ENCODE results near the gene IFNAR2.

The IFNAR2 gene

DNA sequence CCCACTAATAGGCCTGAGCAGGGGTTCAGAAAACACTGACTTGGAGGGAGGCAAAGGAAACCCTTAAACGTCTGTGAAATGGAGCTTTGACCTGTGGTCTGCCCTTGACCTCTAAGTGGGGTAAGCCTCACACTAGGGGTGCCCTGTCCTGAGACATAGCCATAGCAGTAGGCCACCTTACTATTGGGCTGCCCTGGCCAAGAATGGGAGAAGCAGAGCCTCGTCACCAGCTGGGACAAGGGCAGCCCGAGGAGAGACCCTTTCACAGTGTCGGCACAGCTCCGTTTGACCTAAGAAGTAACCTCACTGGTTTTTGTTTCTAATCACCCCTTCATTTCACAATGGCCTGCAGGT, 26.4 kb upstream of the IFNAR2 start:
- CTCF ChIA-PET: no interaction called here
- POLR2A ChIA-PET: no interaction called here
- TF ChIP-seq SP1 (IDR thresholded peaks at IDR 0.05): no peak
- TF ChIP-seq TARDBP (IDR thresholded peaks at IDR 0.05): no peak
- no peak for TF ChIP-seq LEF1 (IDR thresholded peaks at IDR 0.05; ENCODE audit: borderline replicate concordance)
- no peak for TF ChIP-seq FOXK2 (IDR thresholded peaks at IDR 0.05)
- no peak for TF ChIP-seq ELF4 (IDR thresholded peaks at IDR 0.05)
- TF ChIP-seq ZNF384 (IDR thresholded peaks at IDR 0.05): no peak
- TF ChIP-seq FOXM1 (IDR thresholded peaks at IDR 0.05; ENCODE audit: borderline replicate concordance): no peak
- TF ChIP-seq L3MBTL2 (conservative IDR thresholded peaks at IDR 0.05): no peak
- no peak for TF ChIP-seq SUZ12 (IDR thresholded peaks at IDR 0.05)
- TF ChIP-seq NFRKB (IDR thresholded peaks at IDR 0.05): no peak
- no peak for DNase-seq (ENCODE audit: extremely low spot score)

- TF ChIP-seq FOXM1 (IDR thresholded peaks at IDR 0.05; ENCODE audit: borderline replicate concordance) (no peak), ZNF384 (IDR thresholded peaks at IDR 0.05) (no peak), BHLHE40 (IDR thresholded peaks at IDR 0.05; ENCODE audit: borderline replicate concordance) (no peak), SP1 (IDR thresholded peaks at IDR 0.05) (no peak), CTBP1 (IDR thresholded peaks at IDR 0.05; ENCODE audit: borderline replicate concordance) (no peak)
- POLR2A ChIA-PET: no interaction called here
- CTCF ChIA-PET: no interaction called here
- DNase-seq (ENCODE audit: extremely low spot score): no peak
These were observed 24.3 kb upstream of the IFNAR2 start for GRCh38 chr21:33205476-33205875.

GRCh38 chr21:33206771-33207281, 22.9 kb upstream of the IFNAR2 start:
- CTCF ChIA-PET: no interaction called here

GRCh38 chr21:33207449-33208149, 22.1 kb upstream of the IFNAR2 start:
- POLR2A ChIA-PET: no interaction called here
- CTCF ChIA-PET: interaction anchor here (0.6 kb wide), 1 partner anchor 514 kb away, joined by 3 read pairs; no protein-coding TSS in a partner anchor
- TF ChIP-seq ARNT (IDR thresholded peaks at IDR 0.05) (no peak), FOXK2 (IDR thresholded peaks at IDR 0.05) (no peak), ZNF384 (IDR thresholded peaks at IDR 0.05) (no peak), TARDBP (IDR thresholded peaks at IDR 0.05) (no peak), FOXM1 (IDR thresholded peaks at IDR 0.05; ENCODE audit: borderline replicate concordance) (no peak), SP1 (IDR thresholded peaks at IDR 0.05) (no peak), HDGF (IDR thresholded peaks at IDR 0.05; ENCODE audit: borderline replicate concordance) (no peak), LEF1 (IDR thresholded peaks at IDR 0.05; ENCODE audit: borderline replicate concordance) (no peak), SUZ12 (IDR thresholded peaks at IDR 0.05) (no peak), ELF4 (IDR thresholded peaks at IDR 0.05) (no peak), FOXA1 (IDR thresholded peaks at IDR 0.05) (no peak), CTBP1 (IDR thresholded peaks at IDR 0.05; ENCODE audit: borderline replicate concordance) (no peak), L3MBTL2 (conservative IDR thresholded peaks at IDR 0.05) (no peak), NFRKB (IDR thresholded peaks at IDR 0.05) (no peak), BHLHE40 (IDR thresholded peaks at IDR 0.05; ENCODE audit: borderline replicate concordance) (no peak)
- TF ChIP-seq, protein P1, sequence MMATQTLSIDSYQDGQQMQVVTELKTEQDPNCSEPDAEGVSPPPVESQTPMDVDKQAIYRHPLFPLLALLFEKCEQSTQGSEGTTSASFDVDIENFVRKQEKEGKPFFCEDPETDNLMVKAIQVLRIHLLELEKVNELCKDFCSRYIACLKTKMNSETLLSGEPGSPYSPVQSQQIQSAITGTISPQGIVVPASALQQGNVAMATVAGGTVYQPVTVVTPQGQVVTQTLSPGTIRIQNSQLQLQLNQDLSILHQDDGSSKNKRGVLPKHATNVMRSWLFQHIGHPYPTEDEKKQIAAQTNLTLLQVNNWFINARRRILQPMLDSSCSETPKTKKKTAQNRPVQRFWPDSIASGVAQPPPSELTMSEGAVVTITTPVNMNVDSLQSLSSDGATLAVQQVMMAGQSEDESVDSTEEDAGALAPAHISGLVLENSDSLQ (IDR thresholded peaks at IDR 0.05): no peak
- no peak for DNase-seq (ENCODE audit: extremely low spot score)

More at GRCh38 chr21:33206771-33207281, 22.9 kb upstream of the IFNAR2 start:
- TF ChIP-seq CTBP1 (IDR thresholded peaks at IDR 0.05; ENCODE audit: borderline replicate concordance) (no peak), FOXM1 (IDR thresholded peaks at IDR 0.05; ENCODE audit: borderline replicate concordance) (no peak), ELF4 (IDR thresholded peaks at IDR 0.05) (no peak), LEF1 (IDR thresholded peaks at IDR 0.05; ENCODE audit: borderline replicate concordance) (no peak), ARNT (IDR thresholded peaks at IDR 0.05) (no peak)
- POLR2A ChIA-PET: no interaction called here
- no peak for DNase-seq (ENCODE audit: extremely low spot score)

DNA sequence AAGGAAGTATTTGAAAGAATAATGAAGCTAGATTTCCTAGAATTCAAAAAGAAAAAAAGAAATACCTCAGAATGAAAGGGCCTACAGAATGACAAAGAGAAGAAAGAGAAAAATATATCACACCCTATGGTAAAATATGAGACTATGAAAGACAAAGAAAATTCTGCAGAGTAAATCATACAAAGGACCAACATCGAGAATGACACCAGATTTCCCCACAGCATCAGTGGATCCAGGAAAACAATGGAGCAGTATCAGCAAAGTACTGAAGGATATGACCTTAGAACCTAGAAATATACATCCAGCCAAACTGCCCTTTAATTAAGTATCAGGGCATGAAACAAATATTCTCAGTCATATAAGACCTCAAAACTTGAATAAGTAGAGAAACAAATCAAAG, 21.2 kb upstream of the IFNAR2 start:
- DNase-seq (ENCODE audit: extremely low spot score): no peak
- ChIA-PET POLR2A (no interaction called here), CTCF (interaction anchor here (0.6 kb wide), 1 partner anchor 515 kb away, joined by 3 read pairs; no protein-coding TSS in a partner anchor)
- TF ChIP-seq SUZ12 (IDR thresholded peaks at IDR 0.05) (no peak), FOXM1 (IDR thresholded peaks at IDR 0.05; ENCODE audit: borderline replicate concordance) (no peak), FOXA1 (IDR thresholded peaks at IDR 0.05) (no peak), ELF4 (IDR thresholded peaks at IDR 0.05) (no peak), LEF1 (IDR thresholded peaks at IDR 0.05; ENCODE audit: borderline replicate concordance) (no peak), SP1 (IDR thresholded peaks at IDR 0.05) (no peak), ZNF384 (IDR thresholded peaks at IDR 0.05) (no peak), ARNT (IDR thresholded peaks at IDR 0.05) (no peak), BHLHE40 (IDR thresholded peaks at IDR 0.05; ENCODE audit: borderline replicate concordance) (no peak)

DNA sequence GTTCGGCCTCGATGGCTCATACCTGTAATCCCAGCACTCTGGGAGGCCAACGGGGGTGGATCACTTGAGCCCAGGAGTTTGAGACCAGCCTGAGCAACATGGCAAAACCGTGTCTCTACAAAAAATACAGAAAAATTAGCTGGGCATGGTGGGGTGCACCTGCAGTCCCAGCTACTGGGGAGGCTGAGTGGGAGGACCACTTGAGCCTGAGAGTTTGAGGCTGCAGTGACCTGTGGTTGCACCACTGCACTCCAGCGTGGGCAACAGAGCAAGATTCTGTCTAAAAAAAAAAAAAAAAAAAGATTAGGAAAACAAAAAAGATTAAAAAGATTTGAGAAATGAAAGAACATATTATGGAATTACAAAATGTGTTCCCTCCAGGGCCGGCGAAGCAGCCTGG, 18.4 kb upstream of the IFNAR2 start:
- ChIA-PET CTCF (no interaction called here), POLR2A (interaction anchor here (1.2 kb wide), 1 partner anchor 113 kb away, joined by 3 read pairs; the partner anchor contains the start of gene IFNAR1)
- no peak for DNase-seq (ENCODE audit: extremely low spot score)
- no peak for TF ChIP-seq BHLHE40 (IDR thresholded peaks at IDR 0.05; ENCODE audit: borderline replicate concordance)
- no peak for TF ChIP-seq ARNT (IDR thresholded peaks at IDR 0.05)
- TF ChIP-seq FOXA1 (IDR thresholded peaks at IDR 0.05): no peak
- TF ChIP-seq FOXK2 (IDR thresholded peaks at IDR 0.05): no peak
- TF ChIP-seq, protein P1 (IDR thresholded peaks at IDR 0.05): no peak
- no peak for TF ChIP-seq TARDBP (IDR thresholded peaks at IDR 0.05)
- no peak for TF ChIP-seq SUZ12 (IDR thresholded peaks at IDR 0.05)
- no peak for TF ChIP-seq SP1 (IDR thresholded peaks at IDR 0.05)
- TF ChIP-seq NFRKB (IDR thresholded peaks at IDR 0.05): no peak
- no peak for TF ChIP-seq FOXM1 (IDR thresholded peaks at IDR 0.05; ENCODE audit: borderline replicate concordance)
- no peak for TF ChIP-seq CTBP1 (IDR thresholded peaks at IDR 0.05; ENCODE audit: borderline replicate concordance)
- TF ChIP-seq ELF4 (IDR thresholded peaks at IDR 0.05): no peak
- TF ChIP-seq HDGF (IDR thresholded peaks at IDR 0.05; ENCODE audit: borderline replicate concordance): no peak
- TF ChIP-seq LEF1 (IDR thresholded peaks at IDR 0.05; ENCODE audit: borderline replicate concordance): no peak
- no peak for TF ChIP-seq L3MBTL2 (conservative IDR thresholded peaks at IDR 0.05)
- no peak for TF ChIP-seq ZNF384 (IDR thresholded peaks at IDR 0.05)
